ENCODE data around the gene SELENON.

Gene SELENON

GRCh38 chr1:25809929-25810328 is 9.9 kb downstream of the SELENON start:
- H3K4me1 ChIP-seq = peaks cover 0 to 54% (median 36%) of the 10 kb centered on the region in 4 donors
- no peak overlapping the region for H3K27ac ChIP-seq
- H3K4me3 ChIP-seq = no peak overlapping the region
- DNase-seq = peak in 1 of 2 donors; percentile 48
- no peak for TF ChIP-seq CTCF (IDR thresholded peaks at IDR 0.05)
- no peaks in the 10 kb centered on the region for H3K9me3 ChIP-seq
- intact Hi-C loops (cut with DNase I; ENCODE audit: low total_unique reads) = loop anchor here (5.0 to 10.0 kb wide), 3 partner anchors 203 to 575 kb away; partner anchors contain the start of gene SYF2
- no peaks in the 10 kb centered on the region for H3K27me3 ChIP-seq
- H3K36me3 ChIP-seq = peaks cover 34 to 75% (median 60%) of the 10 kb centered on the region in 3 donors

GRCh38 chr1:25810341-25811299 is 10.6 kb downstream of the SELENON start:
- no peak overlapping the region for H3K4me3 ChIP-seq
- no peak overlapping the region for H3K27ac ChIP-seq
- intact Hi-C loops (cut with DNase I; ENCODE audit: low total_unique reads) = loop anchor here (5.0 kb wide), 1 partner anchor 203 kb away; no protein-coding TSS in a partner anchor
- TF ChIP-seq CTCF (IDR thresholded peaks at IDR 0.05) = peak; percentile 93
- H3K4me1 ChIP-seq = peaks cover 0 to 47% (median 29%) of the 10 kb centered on the region in 4 donors
- peak in 1 of 2 donors; percentile 65 for DNase-seq
- H3K36me3 ChIP-seq = peaks cover 31 to 82% (median 63%) of the 10 kb centered on the region in 3 donors
- no peaks in the 10 kb centered on the region for H3K9me3 ChIP-seq
- no peaks in the 10 kb centered on the region for H3K27me3 ChIP-seq

- TF ChIP-seq CTCF (IDR thresholded peaks at IDR 0.05) = no peak
- Histone ChIP-seq H3K4me1 (peaks cover 0 to 38% (median 20%) of the 10 kb centered on the region in 4 donors), H3K9me3 (no peaks in the 10 kb centered on the region), H3K27ac (no peak overlapping the region), H3K36me3 (peaks cover 35 to 91% (median 72%) of the 10 kb centered on the region in 3 donors), H3K27me3 (no peaks in the 10 kb centered on the region), H3K4me3 (no peak overlapping the region)
- DNase-seq = no peak
- intact Hi-C loops (cut with DNase I; ENCODE audit: low total_unique reads) = loop anchor here (5.0 kb wide), 1 partner anchor 204 kb away; no protein-coding TSS in a partner anchor
Observed at GRCh38 chr1:25811384-25812082, 11.5 kb downstream of the SELENON start.

- Histone ChIP-seq H3K36me3 (peaks cover 35 to 82% (median 70%) of the 10 kb centered on the region in 3 donors), H3K4me1 (peaks cover 0 to 26% (median 14%) of the 10 kb centered on the region in 4 donors), H3K27me3 (no peaks in the 10 kb centered on the region), H3K4me3 (no peak overlapping the region), H3K27ac (no peak overlapping the region), H3K9me3 (no peaks in the 10 kb centered on the region)
- intact Hi-C loops (cut with DNase I; ENCODE audit: low total_unique reads) = loop anchor here (5.0 kb wide), 1 partner anchor 206 kb away; no protein-coding TSS in a partner anchor
- no peak for TF ChIP-seq CTCF (IDR thresholded peaks at IDR 0.05)
- no peak for DNase-seq
Observed at GRCh38 chr1:25813071-25813733, 13.2 kb downstream of the SELENON start.

Data from tibial artery (tissue), 4 donors.